H1 (cell line): ENCODE measurements around the gene GYPC. TPM values are rescaled to one million over a fixed set of nuclear protein-coding genes. Genes with fewer than 3 reads are reported as not detected.

Source experiments
- ATF2 ChIP-seq: IDR thresholded peaks from 2 replicates; pipeline ENCODE4 v1.6.1; 2012; ENCODE audit warnings: low read length, inconsistent platforms
- BCL11A ChIP-seq, 2 experiments: IDR thresholded peaks; one replicate each; pipeline ENCODE4 v1.6.1; 2011; ENCODE audit warnings: low read depth in 2 of 2, low read length in 2 of 2, mild to moderate bottlenecking in 2 of 2
- CHD7 ChIP-seq: fragments of 300-600 bp; sonication (generic); IDR thresholded peaks from 2 replicates; pipeline ENCODE4 v1.7.1; 2012; ENCODE audit warnings: low read length, moderate library complexity, mild to moderate bottlenecking, inconsistent platforms; ENCODE audit not compliant: insufficient replicate concordance
- GABPA ChIP-seq: IDR thresholded peaks from 2 replicates; pipeline ENCODE4 v1.6.1; 2011; ENCODE audit warnings: mild to moderate bottlenecking, low read length, moderate library complexity, borderline replicate concordance; ENCODE audit not compliant: insufficient read depth
- RAD21 ChIP-seq, 2 experiments: IDR thresholded peaks in 1 of 2; conservative IDR thresholded peaks in 1 of 2; 2 replicates each; pipeline ENCODE4 v1.6.1; 2011; ENCODE audit warnings: low read depth in 2 of 2, low read length in 2 of 2, improper control_type of control experiment in 1 of 2, inconsistent platforms in 1 of 2, mild to moderate bottlenecking in 1 of 2, moderate library complexity in 1 of 2
- SP2 ChIP-seq: IDR thresholded peaks from 2 replicates; pipeline ENCODE4 v1.6.1; 2012; ENCODE audit warnings: mild to moderate bottlenecking, low read length, inconsistent platforms
- TAF7 ChIP-seq: optimal IDR thresholded peaks from 2 replicates; pipeline ENCODE3; 2011; ENCODE audit warnings: low read depth, mild to moderate bottlenecking, inconsistent platforms, low read length, moderate library complexity, borderline replicate concordance
- polyA plus RNA-seq, 7 experiments: library from polyadenylated mRNA; depleted of rRNA in 3 of 7; stranded (reverse) in 5 of 7; unstranded in 2 of 7; fragments of >200 nt in 5 of 7; fragments of 200-250 nt in 2 of 7; gene quantifications; 1 replicate in 5 of 7; 2 replicates in 1 of 7; 4 replicates in 1 of 7; pipeline versions ENCODE4 v1.2.1 to v1.2.3, GENCODE V29; 2011 to 2013; ENCODE audit warnings: missing spikeins in 2 of 7, mixed read lengths in 2 of 7
- total RNA-seq: library from RNA; stranded (reverse); fragmentation: NEBNext Ultra II Directional; extraction: Animal tissue kit (Norgen Biotek cat#: 25700); gene quantifications from 2 replicates; pipeline ENCODE4 v1.2.1, GENCODE V29; 2021
- TF ChIP-seq, protein P1 (sequence below): IDR thresholded peaks from 2 replicates; pipeline ENCODE4 v1.6.1; 2012; ENCODE audit warnings: inconsistent platforms

Gene GYPC
- total and polyA plus RNA-seq, 2 of the 8 experiments (the other 6 are each of a cell fraction or from before 2014, with no cell fraction given) = 26.8 to 53.6 TPM

GRCh38 chr2:126686841-126687485 lies 31.0 kb downstream of the GYPC start (continued):
- TF ChIP-seq CHD7 (no peak), RAD21 (IDR thresholded peaks at IDR 0.05 in 1 of 2, conservative IDR thresholded peaks at IDR 0.05 in 1 of 2; ENCODE audit: low read depth in 2 of 2, low read length in 2 of 2) (no peak), BCL11A (IDR thresholded peaks at IDR 0.05; ENCODE audit: low read depth in 2 of 2, low read length in 2 of 2) (no peak), TAF7 (no peak), SP2 (no peak), ATF2 (no peak), GABPA (no peak)
- TF ChIP-seq, protein P1, sequence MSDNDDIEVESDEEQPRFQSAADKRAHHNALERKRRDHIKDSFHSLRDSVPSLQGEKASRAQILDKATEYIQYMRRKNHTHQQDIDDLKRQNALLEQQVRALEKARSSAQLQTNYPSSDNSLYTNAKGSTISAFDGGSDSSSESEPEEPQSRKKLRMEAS = no peak
